ENCODE data around the gene SSRP1.
"Not testable (repeated sequence)": the region's sequence is repeated elsewhere in the genome, so short reads cannot be mapped to it uniquely, and the experiment has no call there.

Gene SSRP1

DNA sequence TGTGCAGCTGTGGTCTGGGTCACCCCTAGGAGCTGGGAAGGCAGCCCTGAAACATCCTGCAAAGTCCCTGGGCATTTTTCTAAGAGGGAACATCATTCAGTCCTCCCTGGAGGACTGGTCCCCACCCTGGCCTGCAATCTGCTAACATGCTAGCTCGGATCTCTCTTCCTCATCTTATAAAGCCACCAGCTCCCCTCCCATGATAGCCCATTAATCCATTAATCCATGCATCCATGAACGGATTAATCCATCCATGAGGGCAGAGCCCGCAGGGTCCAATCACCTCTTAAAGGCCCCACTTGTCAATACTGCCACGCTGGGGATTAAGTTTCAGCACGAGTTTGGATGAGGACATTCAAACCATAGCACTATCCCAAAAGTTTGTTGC lies 33.1 kb upstream of the SSRP1 start:
- TF ChIP-seq POLR2A (IDR thresholded peaks at IDR 0.05; ENCODE audit: extremely low read depth, insufficient read length) (no peak), MYC (IDR thresholded peaks at IDR 0.05; ENCODE audit: low read depth, low read length) (no peak)
- TF ChIP-seq, protein P1, sequence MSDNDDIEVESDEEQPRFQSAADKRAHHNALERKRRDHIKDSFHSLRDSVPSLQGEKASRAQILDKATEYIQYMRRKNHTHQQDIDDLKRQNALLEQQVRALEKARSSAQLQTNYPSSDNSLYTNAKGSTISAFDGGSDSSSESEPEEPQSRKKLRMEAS (IDR thresholded peaks at IDR 0.05; ENCODE audit: low read depth, low read length), result no peak
- TF ChIP-seq, protein P2, sequence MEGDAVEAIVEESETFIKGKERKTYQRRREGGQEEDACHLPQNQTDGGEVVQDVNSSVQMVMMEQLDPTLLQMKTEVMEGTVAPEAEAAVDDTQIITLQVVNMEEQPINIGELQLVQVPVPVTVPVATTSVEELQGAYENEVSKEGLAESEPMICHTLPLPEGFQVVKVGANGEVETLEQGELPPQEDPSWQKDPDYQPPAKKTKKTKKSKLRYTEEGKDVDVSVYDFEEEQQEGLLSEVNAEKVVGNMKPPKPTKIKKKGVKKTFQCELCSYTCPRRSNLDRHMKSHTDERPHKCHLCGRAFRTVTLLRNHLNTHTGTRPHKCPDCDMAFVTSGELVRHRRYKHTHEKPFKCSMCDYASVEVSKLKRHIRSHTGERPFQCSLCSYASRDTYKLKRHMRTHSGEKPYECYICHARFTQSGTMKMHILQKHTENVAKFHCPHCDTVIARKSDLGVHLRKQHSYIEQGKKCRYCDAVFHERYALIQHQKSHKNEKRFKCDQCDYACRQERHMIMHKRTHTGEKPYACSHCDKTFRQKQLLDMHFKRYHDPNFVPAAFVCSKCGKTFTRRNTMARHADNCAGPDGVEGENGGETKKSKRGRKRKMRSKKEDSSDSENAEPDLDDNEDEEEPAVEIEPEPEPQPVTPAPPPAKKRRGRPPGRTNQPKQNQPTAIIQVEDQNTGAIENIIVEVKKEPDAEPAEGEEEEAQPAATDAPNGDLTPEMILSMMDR (IDR thresholded peaks at IDR 0.05; ENCODE audit: low read depth, low read length), result no peak
- no peak overlapping the region for H3K4me3 ChIP-seq (ENCODE audit: low read depth, low read length)

DNA sequence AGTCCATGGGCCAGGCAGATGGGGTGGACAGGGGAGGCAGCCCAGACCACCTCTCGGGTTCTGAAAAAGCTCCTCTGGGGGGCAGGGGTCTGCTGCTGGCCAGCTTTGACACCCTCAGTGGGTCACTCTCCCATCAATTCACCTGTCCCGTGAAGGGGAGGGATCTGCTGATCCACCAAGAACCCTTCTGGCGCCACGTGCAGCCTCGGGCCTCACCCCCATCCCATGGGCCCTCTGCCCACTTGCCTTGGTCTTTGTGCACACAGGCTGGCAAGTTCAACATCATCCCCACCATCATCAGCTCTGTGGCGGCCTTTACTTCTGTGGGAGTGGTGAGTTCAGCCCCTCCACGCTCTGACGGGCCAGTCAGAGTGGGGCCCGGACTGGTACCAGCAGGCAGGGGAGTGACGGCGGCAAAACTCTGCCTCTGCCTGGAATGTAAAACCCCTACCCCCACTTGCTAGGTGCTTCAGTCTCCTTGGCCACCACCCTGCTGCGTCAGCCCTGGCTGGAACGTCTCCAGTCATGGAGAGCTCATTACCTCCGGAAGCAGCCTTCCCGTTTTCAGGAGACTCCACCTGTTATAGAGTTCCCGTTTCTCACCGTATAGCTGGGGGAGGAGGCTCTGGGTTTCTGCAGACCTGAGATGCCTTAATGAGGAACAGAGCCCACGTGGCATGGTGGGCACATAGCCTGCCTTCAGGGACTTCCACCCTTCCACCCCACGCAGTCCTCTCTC lies 32.6 kb upstream of the SSRP1 start:
- TF ChIP-seq POLR2A (IDR thresholded peaks at IDR 0.05; ENCODE audit: extremely low read depth, insufficient read length), result no peak
- TF ChIP-seq MYC (IDR thresholded peaks at IDR 0.05; ENCODE audit: low read depth, low read length), result no peak
- TF ChIP-seq, protein P1 (IDR thresholded peaks at IDR 0.05; ENCODE audit: low read depth, low read length), result no peak
- TF ChIP-seq, protein P2 (IDR thresholded peaks at IDR 0.05; ENCODE audit: low read depth, low read length), result no peak
- H3K4me3 ChIP-seq (ENCODE audit: low read depth, low read length), result no peak overlapping the region
- DNase-seq (ENCODE audit: low read depth), result no peak

More for the DNA sequence above, 33.1 kb upstream of the SSRP1 start:
- DNase-seq (ENCODE audit: low read depth), result no peak

DNA sequence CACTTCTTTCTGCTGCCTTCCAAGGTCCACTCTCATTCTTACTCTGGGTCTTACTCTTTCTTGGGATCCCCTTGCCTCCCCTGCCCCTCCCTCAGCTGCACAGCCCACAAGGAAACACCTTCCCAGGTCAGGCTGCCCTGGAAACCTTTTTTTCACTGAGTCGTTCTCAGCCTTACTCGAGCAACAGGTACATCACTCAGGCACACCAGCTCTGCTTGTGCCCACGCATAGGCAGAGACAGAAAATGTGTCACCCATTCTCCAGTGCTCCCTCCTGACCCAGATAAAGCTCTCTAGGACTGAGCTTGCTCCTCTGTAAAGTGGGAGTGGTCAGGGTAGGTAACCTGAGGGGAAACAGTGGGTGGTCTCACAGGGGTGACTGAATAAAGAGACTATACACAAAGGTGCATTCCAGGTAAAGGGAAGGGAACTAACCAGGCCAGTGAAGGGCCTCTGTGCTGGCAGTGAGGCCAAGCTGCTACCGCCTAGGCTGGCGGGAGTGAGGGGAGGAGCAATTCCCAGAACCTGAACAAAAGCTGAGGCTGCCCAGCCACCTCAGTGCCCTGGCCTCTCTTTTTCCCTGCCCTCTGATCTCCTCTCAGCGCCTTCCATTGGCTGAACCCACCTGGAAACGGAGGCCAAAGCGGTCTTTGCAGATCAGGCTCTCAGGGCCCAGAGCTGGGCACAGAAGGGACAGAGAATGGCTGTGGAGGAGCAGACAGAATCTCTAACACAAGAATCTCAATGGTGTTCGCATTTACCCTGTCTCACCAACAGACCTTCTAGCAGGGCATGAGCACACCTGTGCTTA lies 29.4 kb upstream of the SSRP1 start:
- TF ChIP-seq POLR2A (IDR thresholded peaks at IDR 0.05; ENCODE audit: extremely low read depth, insufficient read length) (no peak), MYC (IDR thresholded peaks at IDR 0.05; ENCODE audit: low read depth, low read length) (no peak)
- TF ChIP-seq, protein P1 (IDR thresholded peaks at IDR 0.05; ENCODE audit: low read depth, low read length), result no peak
- TF ChIP-seq, protein P2 (IDR thresholded peaks at IDR 0.05; ENCODE audit: low read depth, low read length), result no peak
- no peak overlapping the region for H3K4me3 ChIP-seq (ENCODE audit: low read depth, low read length)
- no peak for DNase-seq (ENCODE audit: low read depth)

DNA sequence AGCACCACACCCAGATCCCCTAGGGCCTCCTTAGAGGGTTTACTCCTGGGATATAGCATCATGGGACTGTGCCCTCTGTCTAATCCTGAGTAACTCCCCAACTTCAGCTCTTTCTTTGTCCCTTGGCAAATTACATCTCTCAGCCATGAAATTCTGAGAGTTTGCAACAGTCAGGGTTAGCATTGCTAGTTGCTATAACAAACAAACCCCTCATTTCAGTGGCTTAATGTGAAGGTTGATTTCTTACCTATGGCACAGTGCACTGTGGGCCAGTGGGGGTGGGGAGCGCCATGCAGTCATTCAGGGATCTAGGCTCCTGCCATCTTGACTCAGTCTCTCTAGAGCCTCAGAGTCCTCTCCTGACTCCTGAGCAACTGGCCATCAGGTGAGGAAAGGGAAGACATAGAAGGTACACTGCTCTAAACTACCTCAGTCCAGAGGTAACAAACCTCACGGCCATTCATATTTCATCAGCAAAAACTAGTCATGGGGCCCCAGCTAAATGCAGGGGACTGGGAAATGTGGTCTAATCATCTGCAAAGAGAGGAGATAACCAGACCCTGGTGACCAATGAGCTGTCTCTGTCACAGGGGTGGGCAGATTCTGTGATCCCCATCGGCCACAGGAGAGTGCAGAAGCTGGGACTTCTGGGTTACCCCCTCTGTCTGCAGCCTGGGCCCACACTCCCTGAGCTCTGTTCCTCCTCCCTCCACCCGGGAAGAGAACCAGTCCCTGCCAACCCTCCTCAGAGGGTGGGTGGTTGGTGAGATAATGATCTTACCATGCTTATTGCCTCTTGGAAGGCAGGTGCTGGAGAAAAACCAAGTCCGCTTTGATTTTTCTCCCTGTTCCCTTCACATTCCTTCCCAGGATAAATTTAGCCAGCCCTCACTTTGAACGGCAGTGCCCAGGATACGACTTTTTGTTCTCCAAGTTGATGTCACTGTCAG lies 27.7 kb upstream of the SSRP1 start:
- TF ChIP-seq, protein P1 (IDR thresholded peaks at IDR 0.05; ENCODE audit: low read depth, low read length), result no peak
- no peak for TF ChIP-seq POLR2A (IDR thresholded peaks at IDR 0.05; ENCODE audit: extremely low read depth, insufficient read length)
- TF ChIP-seq MYC (IDR thresholded peaks at IDR 0.05; ENCODE audit: low read depth, low read length), result no peak
- TF ChIP-seq, protein P2 (IDR thresholded peaks at IDR 0.05; ENCODE audit: low read depth, low read length), result no peak
- H3K4me3 ChIP-seq (ENCODE audit: low read depth, low read length), result no peak overlapping the region
- DNase-seq (ENCODE audit: low read depth), result no peak

DNA sequence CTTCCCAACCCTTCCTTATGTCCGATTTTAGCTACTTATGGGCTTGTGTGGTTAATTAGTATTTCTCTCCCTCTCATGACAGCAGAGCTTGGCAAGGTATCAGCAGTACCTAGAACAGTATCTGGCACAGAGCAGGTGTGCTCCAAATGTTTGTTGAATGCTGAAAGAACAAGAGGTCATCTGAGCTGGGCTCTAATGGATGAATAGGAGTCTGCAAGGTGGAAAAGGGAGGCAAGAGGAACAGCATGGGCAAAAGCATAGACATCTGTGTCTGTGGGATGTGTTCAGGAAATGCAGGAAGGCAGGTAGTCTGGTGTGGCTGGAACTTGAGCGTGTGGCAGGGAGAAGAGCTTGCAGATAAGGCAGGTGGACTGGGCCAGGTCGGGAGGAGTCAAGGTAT lies 26.2 kb upstream of the SSRP1 start:
- TF ChIP-seq, protein P2 (IDR thresholded peaks at IDR 0.05; ENCODE audit: low read depth, low read length), result no peak
- TF ChIP-seq POLR2A (IDR thresholded peaks at IDR 0.05; ENCODE audit: extremely low read depth, insufficient read length) (no peak), MYC (IDR thresholded peaks at IDR 0.05; ENCODE audit: low read depth, low read length) (no peak)
- TF ChIP-seq, protein P1 (IDR thresholded peaks at IDR 0.05; ENCODE audit: low read depth, low read length), result no peak
- H3K4me3 ChIP-seq (ENCODE audit: low read depth, low read length), result no peak overlapping the region

DNA sequence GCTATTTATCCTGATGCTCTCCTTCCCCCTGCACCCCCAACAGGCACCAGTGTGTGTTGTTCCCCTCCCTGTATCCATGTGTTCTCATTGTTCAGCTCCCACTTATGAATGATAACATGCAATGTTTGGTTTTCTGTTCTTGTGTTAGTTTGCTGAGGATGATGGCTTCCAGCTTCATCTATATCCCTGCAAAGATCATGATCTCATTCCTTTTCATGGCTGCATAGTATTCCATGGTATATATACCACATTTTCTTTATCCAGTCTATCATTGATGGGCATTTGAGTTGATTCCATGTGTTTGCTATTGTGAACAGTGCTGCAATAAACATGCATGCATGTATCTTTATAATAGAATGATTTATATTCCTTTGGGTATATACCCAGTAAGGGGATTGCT lies 25.7 kb upstream of the SSRP1 start:
- DNase-seq (ENCODE audit: low read depth); H3K4me3 ChIP-seq (ENCODE audit: low read depth, low read length): not testable (repeated sequence)

More for the DNA sequence above, 26.2 kb upstream of the SSRP1 start:
- no peak for DNase-seq (ENCODE audit: low read depth)

Measured in NB4 (cell line).